HepG2 (cell line): ENCODE measurements around the gene SERPIND1. TPM values are rescaled to one million over a fixed set of nuclear protein-coding genes. Genes with fewer than 3 reads are reported as not detected.

ENCODE experiments used
- ADNP ChIP-seq: sonication (generic); formaldehyde crosslinking; IDR thresholded peaks from 2 replicates; pipeline ENCODE4 v1.4.0; 2020; ENCODE audit warnings: missing genetic modification reagents
- ATF7 ChIP-seq, 2 experiments: fragments of 450-650 bp in 1 of 2; sonication (generic) in 1 of 2; formaldehyde crosslinking in 1 of 2; IDR thresholded peaks; 2 replicates each; pipeline versions ENCODE4 v1.4.0 to v1.6.1; 2016 to 2020; ENCODE audit warnings: antibody characterized with exemption in 1 of 2, mild to moderate bottlenecking in 1 of 2, missing genetic modification reagents in 1 of 2
- EHMT2 ChIP-seq: fragments of 200-600 bp; sonication (generic); IDR thresholded peaks from 2 replicates; pipeline ENCODE4 v1.7.0; 2017; ENCODE audit warnings: antibody characterized with exemption, low read depth, low read length, borderline replicate concordance
- EZH2 ChIP-seq: conservative IDR thresholded peaks from 2 replicates; pipeline ENCODE4 v1.6.1; 2012; ENCODE audit warnings: mild to moderate bottlenecking, low read depth, low read length, moderate library complexity
- FLYWCH1 ChIP-seq: sonication (generic); formaldehyde crosslinking; IDR thresholded peaks from 2 replicates; pipeline ENCODE4 v1.8.1; 2023; ENCODE audit warnings: mild to moderate bottlenecking, missing genetic modification reagents
- KLF15 ChIP-seq: sonication (generic); formaldehyde crosslinking; IDR thresholded peaks from 2 replicates; pipeline ENCODE4 v1.8.1; 2023; ENCODE audit warnings: borderline replicate concordance, mild to moderate bottlenecking, inconsistent platforms, missing genetic modification reagents, mixed read lengths
- KMT2A ChIP-seq: sonication (generic); formaldehyde crosslinking; IDR thresholded peaks from 2 replicates; pipeline ENCODE4 v1.4.0; 2020; ENCODE audit warnings: missing genetic modification reagents
- RFXAP ChIP-seq: sonication (generic); formaldehyde crosslinking; IDR thresholded peaks from 2 replicates; pipeline ENCODE4 v1.4.0; 2020; ENCODE audit warnings: missing genetic modification reagents, borderline replicate concordance
- ZFP41 ChIP-seq: sonication (generic); formaldehyde crosslinking; IDR thresholded peaks from 2 replicates; pipeline ENCODE4 v1.4.0; 2020; ENCODE audit warnings: mild to moderate bottlenecking, missing genetic modification reagents, borderline replicate concordance
- ZFX ChIP-seq: sonication (generic); formaldehyde crosslinking; IDR thresholded peaks from 2 replicates; pipeline ENCODE4 v1.4.0; 2020; ENCODE audit warnings: mild to moderate bottlenecking, low read depth, missing genetic modification reagents, moderate library complexity
- ZNF205 ChIP-seq: IDR thresholded peaks from 2 replicates; pipeline ENCODE4 v1.6.1; 2018; ENCODE audit warnings: missing biosample characterization, missing genetic modification reagents
- ZNF263 ChIP-seq: sonication (generic); formaldehyde crosslinking; IDR thresholded peaks from 2 replicates; pipeline ENCODE4 v1.4.0; 2020; ENCODE audit warnings: missing genetic modification reagents
- ZNF343 ChIP-seq: sonication (generic); formaldehyde crosslinking; IDR thresholded peaks from 2 replicates; pipeline ENCODE4 v1.4.0; 2020; ENCODE audit warnings: mild to moderate bottlenecking, missing genetic modification reagents
- ZNF549 ChIP-seq: sonication (generic); formaldehyde crosslinking; IDR thresholded peaks from 2 replicates; pipeline ENCODE4 v1.5.0; 2020; ENCODE audit warnings: missing genetic modification reagents
- ZSCAN31 ChIP-seq: sonication (generic); formaldehyde crosslinking; IDR thresholded peaks from 2 replicates; pipeline ENCODE4 v1.5.0; 2020; ENCODE audit warnings: low read depth, mild to moderate bottlenecking, missing genetic modification reagents
- polyA plus RNA-seq, 8 experiments: library from polyadenylated mRNA; depleted of rRNA in 3 of 8; stranded (reverse) in 7 of 8; unstranded in 1 of 8; fragments of >200 nt; fragmentation: Illumina TruSeq in 4 of 8; extraction: Trizol in 4 of 8; gene quantifications; 2 replicates each; pipeline versions ENCODE4 v1.2.1 to v1.2.3, GENCODE V29; 2011 to 2016; ENCODE audit warnings: low read depth in 4 of 8, missing spikeins in 1 of 8, mixed read lengths in 1 of 8; ENCODE audit not compliant: insufficient read depth in 1 of 8
- total RNA-seq, 5 experiments: library from RNA; depleted of rRNA; stranded (reverse); fragments of >200 nt; fragmentation: Illumina TruSeq; extraction: Trizol; gene quantifications; 2 replicates each; pipeline ENCODE4 v1.2.3, GENCODE V29; 2016; ENCODE audit warnings: low read depth in 1 of 5
- TF ChIP-seq, protein P1 (sequence below): sonication (generic); formaldehyde crosslinking; IDR thresholded peaks from 2 replicates; pipeline ENCODE4 v1.8.1; 2023; ENCODE audit warnings: missing genetic modification reagents, inconsistent platforms, borderline replicate concordance
- TF ChIP-seq, protein P2 (sequence below): sonication (generic); formaldehyde crosslinking; IDR thresholded peaks from 2 replicates; pipeline ENCODE4 v1.4.0; 2020; ENCODE audit warnings: missing genetic modification reagents, mild to moderate bottlenecking, borderline replicate concordance
- TF ChIP-seq, protein P3 (sequence below): fragments of 450-650 bp; IDR thresholded peaks from 2 replicates; pipeline ENCODE4 v1.6.1; 2017
- TF ChIP-seq, protein P4 (sequence below): sonication (generic); formaldehyde crosslinking; IDR thresholded peaks from 2 replicates; pipeline ENCODE4 v1.5.0; 2020; ENCODE audit warnings: mild to moderate bottlenecking, missing genetic modification reagents
- TF ChIP-seq, protein P5 (sequence below): sonication (generic); formaldehyde crosslinking; IDR thresholded peaks from 2 replicates; pipeline ENCODE4 v1.4.0; 2020; ENCODE audit warnings: missing genetic modification reagents

The SERPIND1 gene
- total and polyA plus RNA-seq, 2 of the 13 experiments (the other 11 are each of a cell fraction or from before 2014, with no cell fraction given), result 111 to 350 TPM

DNA sequence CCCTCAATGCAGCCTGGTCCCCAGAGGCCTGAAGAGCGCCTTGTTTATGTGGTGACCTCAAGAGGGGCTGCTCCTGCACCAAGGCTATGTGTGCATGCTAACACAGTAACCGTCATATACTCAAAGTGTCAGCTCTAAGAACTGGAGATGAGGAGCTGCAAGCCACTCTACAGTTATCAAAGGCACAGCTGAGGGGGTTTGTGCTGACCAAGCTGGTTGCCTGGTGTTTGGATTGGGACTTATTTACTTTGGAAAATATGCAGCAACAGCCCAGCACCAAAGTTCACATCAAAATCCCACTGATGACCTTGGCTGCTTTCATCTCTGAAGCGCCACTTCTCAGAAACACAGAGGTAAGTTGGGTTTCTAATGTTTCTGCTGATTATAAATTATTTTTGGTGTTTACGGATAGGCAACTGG lies at the start of gene SERPIND1 (continued):
- TF ChIP-seq ZSCAN31 (CRISPR knock-in tag) (no peak), ZFX (peak; percentile 23; the same call in 1 of the 2 replicates), ZNF205 (CRISPR knock-in tag) (no peak), ZNF263 (CRISPR knock-in tag) (no peak; the same call in 1 of the 2 replicates), KLF15 (CRISPR knock-in tag) (no peak), FLYWCH1 (CRISPR knock-in tag) (no peak), ZFP41 (CRISPR knock-in tag) (no peak), ADNP (no peak), ATF7 (IDR thresholded peaks at IDR 0.05) (no peak), ATF7 (CRISPR knock-in tag; IDR thresholded peaks at IDR 0.05) (no peak), ZNF343 (CRISPR knock-in tag) (no peak), EZH2 (no peak), KMT2A (peak; percentile 33; the same call in 1 of the 2 replicates), ZNF549 (CRISPR knock-in tag) (0 out of 2 replicates have a peak, but pooled peaks have one; percentile 52), RFXAP (CRISPR knock-in tag) (no peak; the same call in 1 of the 2 replicates), EHMT2 (no peak)
- TF ChIP-seq, protein P1, sequence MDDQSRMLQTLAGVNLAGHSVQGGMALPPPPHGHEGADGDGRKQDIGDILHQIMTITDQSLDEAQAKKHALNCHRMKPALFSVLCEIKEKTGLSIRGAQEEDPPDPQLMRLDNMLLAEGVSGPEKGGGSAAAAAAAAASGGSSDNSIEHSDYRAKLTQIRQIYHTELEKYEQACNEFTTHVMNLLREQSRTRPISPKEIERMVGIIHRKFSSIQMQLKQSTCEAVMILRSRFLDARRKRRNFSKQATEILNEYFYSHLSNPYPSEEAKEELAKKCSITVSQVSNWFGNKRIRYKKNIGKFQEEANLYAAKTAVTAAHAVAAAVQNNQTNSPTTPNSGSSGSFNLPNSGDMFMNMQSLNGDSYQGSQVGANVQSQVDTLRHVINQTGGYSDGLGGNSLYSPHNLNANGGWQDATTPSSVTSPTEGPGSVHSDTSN (CRISPR knock-in tag), result no peak
- TF ChIP-seq, protein P2, sequence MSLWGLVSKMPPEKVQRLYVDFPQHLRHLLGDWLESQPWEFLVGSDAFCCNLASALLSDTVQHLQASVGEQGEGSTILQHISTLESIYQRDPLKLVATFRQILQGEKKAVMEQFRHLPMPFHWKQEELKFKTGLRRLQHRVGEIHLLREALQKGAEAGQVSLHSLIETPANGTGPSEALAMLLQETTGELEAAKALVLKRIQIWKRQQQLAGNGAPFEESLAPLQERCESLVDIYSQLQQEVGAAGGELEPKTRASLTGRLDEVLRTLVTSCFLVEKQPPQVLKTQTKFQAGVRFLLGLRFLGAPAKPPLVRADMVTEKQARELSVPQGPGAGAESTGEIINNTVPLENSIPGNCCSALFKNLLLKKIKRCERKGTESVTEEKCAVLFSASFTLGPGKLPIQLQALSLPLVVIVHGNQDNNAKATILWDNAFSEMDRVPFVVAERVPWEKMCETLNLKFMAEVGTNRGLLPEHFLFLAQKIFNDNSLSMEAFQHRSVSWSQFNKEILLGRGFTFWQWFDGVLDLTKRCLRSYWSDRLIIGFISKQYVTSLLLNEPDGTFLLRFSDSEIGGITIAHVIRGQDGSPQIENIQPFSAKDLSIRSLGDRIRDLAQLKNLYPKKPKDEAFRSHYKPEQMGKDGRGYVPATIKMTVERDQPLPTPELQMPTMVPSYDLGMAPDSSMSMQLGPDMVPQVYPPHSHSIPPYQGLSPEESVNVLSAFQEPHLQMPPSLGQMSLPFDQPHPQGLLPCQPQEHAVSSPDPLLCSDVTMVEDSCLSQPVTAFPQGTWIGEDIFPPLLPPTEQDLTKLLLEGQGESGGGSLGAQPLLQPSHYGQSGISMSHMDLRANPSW, result peak; percentile 32; the same call in 1 of the 2 replicates
- TF ChIP-seq, protein P3, sequence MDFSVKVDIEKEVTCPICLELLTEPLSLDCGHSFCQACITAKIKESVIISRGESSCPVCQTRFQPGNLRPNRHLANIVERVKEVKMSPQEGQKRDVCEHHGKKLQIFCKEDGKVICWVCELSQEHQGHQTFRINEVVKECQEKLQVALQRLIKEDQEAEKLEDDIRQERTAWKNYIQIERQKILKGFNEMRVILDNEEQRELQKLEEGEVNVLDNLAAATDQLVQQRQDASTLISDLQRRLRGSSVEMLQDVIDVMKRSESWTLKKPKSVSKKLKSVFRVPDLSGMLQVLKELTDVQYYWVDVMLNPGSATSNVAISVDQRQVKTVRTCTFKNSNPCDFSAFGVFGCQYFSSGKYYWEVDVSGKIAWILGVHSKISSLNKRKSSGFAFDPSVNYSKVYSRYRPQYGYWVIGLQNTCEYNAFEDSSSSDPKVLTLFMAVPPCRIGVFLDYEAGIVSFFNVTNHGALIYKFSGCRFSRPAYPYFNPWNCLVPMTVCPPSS, result no peak
- TF ChIP-seq, protein P4, sequence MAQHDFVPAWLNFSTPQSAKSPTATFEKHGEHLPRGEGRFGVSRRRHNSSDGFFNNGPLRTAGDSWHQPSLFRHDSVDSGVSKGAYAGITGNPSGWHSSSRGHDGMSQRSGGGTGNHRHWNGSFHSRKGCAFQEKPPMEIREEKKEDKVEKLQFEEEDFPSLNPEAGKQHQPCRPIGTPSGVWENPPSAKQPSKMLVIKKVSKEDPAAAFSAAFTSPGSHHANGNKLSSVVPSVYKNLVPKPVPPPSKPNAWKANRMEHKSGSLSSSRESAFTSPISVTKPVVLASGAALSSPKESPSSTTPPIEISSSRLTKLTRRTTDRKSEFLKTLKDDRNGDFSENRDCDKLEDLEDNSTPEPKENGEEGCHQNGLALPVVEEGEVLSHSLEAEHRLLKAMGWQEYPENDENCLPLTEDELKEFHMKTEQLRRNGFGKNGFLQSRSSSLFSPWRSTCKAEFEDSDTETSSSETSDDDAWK (CRISPR knock-in tag), result no peak
- TF ChIP-seq, protein P5, sequence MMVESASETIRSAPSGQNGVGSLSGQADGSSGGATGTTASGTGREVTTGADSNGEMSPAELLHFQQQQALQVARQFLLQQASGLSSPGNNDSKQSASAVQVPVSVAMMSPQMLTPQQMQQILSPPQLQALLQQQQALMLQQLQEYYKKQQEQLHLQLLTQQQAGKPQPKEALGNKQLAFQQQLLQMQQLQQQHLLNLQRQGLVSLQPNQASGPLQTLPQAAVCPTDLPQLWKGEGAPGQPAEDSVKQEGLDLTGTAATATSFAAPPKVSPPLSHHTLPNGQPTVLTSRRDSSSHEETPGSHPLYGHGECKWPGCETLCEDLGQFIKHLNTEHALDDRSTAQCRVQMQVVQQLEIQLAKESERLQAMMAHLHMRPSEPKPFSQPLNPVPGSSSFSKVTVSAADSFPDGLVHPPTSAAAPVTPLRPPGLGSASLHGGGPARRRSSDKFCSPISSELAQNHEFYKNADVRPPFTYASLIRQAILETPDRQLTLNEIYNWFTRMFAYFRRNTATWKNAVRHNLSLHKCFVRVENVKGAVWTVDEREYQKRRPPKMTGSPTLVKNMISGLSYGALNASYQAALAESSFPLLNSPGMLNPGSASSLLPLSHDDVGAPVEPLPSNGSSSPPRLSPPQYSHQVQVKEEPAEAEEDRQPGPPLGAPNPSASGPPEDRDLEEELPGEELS (CRISPR knock-in tag), result peak; percentile 96
